GM12875 (cell line): ENCODE measurements around the gene USH2A.

ENCODE experiments used
- H3K4me3 ChIP-seq: one replicate; pipeline ENCODE4 v1.5.1; 2011; ENCODE audit warnings: low read depth, low read length, control low read depth
- TF ChIP-seq, protein P1 (sequence below): IDR thresholded peaks from 2 replicates; pipeline ENCODE4 v1.5.1; 2011; ENCODE audit warnings: low read depth, mild to moderate bottlenecking, control low read depth, inconsistent platforms, low read length, moderate library complexity, borderline replicate concordance; ENCODE audit not compliant: insufficient read depth

USH2A gene

DNA sequence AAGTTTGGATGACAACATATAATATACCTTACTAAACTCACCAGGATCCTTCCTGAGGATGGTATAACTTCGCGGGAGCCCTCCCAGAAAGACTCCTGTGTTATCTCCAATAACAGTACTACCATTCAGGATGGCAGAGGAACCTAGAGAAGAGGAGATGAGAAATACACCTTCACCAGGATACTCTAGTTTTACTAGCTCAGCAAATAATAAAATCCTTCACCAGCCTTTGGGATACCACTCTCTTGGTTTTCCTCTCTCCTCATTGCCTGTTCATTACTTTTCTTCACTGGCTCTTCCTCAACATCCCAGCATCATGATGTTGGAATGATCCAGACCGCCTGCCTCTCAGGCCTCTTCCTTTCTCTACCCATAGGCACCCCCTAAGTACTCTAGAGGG is 336.6 kb downstream of the USH2A start:
- TF ChIP-seq, protein P1, sequence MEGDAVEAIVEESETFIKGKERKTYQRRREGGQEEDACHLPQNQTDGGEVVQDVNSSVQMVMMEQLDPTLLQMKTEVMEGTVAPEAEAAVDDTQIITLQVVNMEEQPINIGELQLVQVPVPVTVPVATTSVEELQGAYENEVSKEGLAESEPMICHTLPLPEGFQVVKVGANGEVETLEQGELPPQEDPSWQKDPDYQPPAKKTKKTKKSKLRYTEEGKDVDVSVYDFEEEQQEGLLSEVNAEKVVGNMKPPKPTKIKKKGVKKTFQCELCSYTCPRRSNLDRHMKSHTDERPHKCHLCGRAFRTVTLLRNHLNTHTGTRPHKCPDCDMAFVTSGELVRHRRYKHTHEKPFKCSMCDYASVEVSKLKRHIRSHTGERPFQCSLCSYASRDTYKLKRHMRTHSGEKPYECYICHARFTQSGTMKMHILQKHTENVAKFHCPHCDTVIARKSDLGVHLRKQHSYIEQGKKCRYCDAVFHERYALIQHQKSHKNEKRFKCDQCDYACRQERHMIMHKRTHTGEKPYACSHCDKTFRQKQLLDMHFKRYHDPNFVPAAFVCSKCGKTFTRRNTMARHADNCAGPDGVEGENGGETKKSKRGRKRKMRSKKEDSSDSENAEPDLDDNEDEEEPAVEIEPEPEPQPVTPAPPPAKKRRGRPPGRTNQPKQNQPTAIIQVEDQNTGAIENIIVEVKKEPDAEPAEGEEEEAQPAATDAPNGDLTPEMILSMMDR, result no peak
- no peak overlapping the region for H3K4me3 ChIP-seq

DNA sequence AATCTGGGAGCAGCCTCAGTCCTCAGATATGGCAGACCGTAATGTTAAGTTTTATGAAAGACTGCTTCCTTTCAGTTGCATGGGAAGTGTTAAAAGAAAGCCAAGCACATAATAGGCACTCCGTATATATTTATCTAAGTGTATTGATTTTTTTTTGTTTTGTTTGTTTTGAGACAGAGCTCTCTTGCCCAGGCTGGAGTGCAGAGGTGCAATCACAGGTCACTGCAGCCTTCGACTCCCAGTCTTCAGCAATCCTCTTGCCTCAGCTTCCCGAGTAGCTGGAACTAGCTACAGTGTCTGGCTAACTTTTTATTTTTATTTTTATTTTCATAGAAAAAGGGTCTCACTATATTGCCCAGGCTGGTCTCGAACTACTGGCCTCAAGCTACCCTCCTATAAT is 341.8 kb downstream of the USH2A start:
- H3K4me3 ChIP-seq, result no peak overlapping the region
- TF ChIP-seq, protein P1, result no peak

DNA sequence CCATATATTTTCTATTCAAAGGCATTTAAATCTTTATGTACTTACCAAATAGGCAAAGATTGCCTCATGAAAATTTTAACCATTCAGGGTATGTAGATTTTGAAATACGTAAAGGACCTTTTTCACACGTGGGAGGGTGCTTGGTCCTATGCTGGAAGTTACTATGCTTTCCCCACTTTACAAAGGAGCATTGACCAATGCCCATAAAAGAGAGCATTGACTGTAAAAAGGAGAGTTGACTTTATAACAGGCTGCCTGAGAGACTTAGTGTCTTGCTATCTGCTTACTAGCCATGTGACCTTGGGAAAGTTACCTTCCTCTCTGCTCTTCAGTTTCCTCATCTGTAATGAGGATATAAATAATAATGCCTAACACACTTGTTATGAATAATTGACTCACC is 346.5 kb downstream of the USH2A start:
- H3K4me3 ChIP-seq, result no peak overlapping the region
- TF ChIP-seq, protein P1, result no peak

DNA sequence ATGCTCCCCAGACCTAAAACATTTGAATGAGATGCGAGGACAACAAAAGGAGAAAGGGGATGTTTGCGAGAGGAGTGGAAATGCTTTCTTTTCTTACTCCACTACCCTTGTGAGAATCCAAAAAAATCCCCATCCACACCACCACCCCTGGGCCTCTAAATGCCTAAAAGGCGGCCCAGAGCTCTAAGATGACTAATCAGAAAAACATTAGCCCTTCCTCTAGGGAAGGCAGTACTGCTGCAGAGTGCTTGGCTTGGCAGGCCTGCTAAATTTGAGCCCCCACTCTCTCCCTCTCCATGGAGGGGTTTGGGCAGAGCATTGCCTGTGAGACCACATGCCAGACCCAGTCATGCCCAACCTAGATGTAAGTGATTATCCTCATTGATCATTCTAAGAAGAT is 347.9 kb downstream of the USH2A start:
- TF ChIP-seq, protein P1, result no peak
- no peak overlapping the region for H3K4me3 ChIP-seq

DNA sequence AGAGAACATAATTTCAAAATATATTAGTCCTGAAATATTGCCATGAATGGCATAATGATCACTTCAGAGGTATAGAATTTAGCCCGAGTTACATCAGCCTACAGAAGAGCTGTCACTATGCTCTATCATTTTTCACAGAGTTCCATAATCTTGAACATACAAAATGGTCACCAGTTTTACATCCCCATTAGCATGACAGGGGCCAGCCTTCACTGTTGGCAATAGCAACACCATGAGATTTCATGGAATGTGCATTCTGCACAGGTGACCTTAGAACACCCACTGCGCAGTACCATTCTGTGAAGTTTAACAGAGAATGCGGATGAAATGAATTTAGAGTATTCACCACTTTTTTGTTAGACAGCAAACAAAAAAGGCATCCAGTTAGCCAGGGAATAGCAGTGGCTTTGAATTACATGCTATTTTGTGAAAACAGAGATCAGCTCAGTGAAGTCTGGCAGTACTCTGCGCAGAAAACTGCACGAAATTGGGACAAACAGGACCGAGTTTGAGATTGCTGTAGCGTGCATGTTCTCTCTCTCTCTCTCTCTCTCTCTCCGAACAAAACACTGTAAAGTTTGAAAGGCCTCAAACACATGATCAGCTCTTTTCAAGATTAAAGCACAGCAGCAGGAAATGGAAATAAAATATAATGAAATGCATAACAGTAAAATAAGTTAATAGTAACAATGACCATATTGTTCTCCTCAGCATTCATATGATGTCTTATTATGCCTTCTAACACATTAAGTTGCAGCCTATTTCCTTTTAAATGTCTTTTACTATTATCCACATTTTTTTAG is 349.3 kb downstream of the USH2A start:
- TF ChIP-seq, protein P1, result no peak
- no peak overlapping the region for H3K4me3 ChIP-seq

DNA sequence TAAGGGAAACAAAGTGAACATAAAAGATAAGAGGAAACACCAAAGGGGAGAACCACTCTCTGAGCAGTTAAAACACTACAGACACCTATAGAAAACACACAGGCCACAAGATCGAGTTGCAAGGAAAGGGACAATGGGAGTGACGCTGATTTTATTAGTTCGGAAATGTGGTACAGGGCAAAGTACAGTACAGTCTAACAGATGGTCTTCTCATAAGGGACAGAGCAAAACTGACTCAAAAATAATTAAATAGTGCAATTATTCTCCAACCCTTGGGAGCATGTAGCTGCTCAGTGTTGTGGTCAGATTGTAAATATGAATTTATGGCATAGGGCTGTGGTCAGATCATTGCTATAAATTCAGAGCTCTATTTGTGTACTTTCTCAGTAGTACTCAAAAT is 352.0 kb downstream of the USH2A start:
- no peak overlapping the region for H3K4me3 ChIP-seq
- TF ChIP-seq, protein P1, result no peak

DNA sequence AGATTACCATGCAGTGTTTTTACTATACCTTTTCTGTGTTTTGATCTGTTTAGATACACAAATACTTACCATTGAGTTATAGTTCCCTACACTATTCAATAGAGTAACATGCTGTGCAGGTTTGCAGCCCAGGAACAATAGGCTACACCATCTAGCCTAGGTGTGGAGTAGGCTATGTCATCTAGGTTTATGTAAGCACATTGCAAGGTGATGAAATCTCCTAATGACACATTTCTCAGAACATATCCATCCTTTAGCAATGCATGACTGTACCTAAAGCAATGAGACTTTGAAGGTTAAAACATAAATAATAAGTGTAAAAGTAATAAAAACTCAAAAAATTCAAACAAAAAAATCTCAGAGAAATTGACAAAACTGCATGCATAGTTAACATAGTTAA is 358.6 kb downstream of the USH2A start:
- TF ChIP-seq, protein P1, result no peak
- no peak overlapping the region for H3K4me3 ChIP-seq
